Measurements from ENCODE around the gene MAP2K6.

DNA sequence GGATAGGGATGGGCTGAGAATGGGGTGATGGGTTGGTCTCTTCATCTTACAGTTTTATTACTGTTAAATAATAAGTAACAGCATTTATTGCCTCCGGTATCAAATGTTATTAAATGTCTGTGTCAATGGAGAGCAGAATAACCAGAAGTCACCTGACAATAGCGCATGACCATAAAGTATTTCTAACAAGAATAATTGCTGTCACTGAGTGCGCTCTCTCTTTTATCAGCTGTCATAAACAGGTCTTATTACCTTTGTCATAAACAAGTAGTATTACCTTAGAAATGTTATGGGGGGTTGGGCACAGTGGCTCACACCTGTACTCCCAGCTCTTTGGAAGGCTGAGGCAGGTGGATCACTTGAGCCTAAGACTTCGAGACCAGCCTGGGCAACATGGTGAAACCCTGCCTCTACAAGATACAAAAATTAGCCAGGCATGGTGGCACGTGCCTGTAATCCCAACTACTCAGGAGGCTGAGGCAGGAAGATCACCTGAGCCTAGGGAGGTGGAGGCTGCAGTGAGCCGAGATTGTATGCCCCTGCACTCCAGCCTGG is 120.6 kb downstream of the MAP2K6 start:
- TF ChIP-seq MAX (IDR thresholded peaks at IDR 0.05; ENCODE audit: low read depth) (no peak), EP300 (IDR thresholded peaks at IDR 0.05; ENCODE audit: borderline replicate concordance in 1 of 2, low read depth in 1 of 2, low read length in 1 of 2) (no peak), MXI1 (IDR thresholded peaks at IDR 0.05; ENCODE audit: low read depth, low read length) (no peak), SIN3A (IDR thresholded peaks at IDR 0.05; ENCODE audit: borderline replicate concordance, low read depth, low read length) (no peak), CTCF (IDR thresholded peaks at IDR 0.05) (no peak), SMC3 (IDR thresholded peaks at IDR 0.05; ENCODE audit: low read depth, low read length) (no peak), ELF1 (IDR thresholded peaks at IDR 0.05) (no peak), USF1 (IDR thresholded peaks at IDR 0.05; ENCODE audit: borderline replicate concordance, low read depth) (no peak), MEF2A (IDR thresholded peaks at IDR 0.05; ENCODE audit: borderline replicate concordance, low read depth) (no peak)
